Heart left ventricle (tissue), 16 donors: ENCODE results near the gene CRIP1. TPM values are rescaled to one million over a fixed set of nuclear protein-coding genes. Genes with fewer than 3 reads are reported as not detected.

Source experiments
- ATAC-seq, 4 donors: fragments of 200-7000 bp; cut with Tn5 transposase; one replicate each; pipeline ENCODE4 v1.9.1; 2020 to 2022; ENCODE audit warnings: moderate library complexity in 4 of 4, mild to moderate bottlenecking in 3 of 4, moderate number of reproducible peaks in 1 of 4
- DNase-seq, 5 donors: peaks; one replicate each; pipeline ENCODE4 v3.0.0-alpha.2; 2020
- H3K27ac ChIP-seq, 12 donors: fragments of 200-600 bp; sonication (generic) in 4 of 12; one replicate each; pipeline versions ENCODE4 v1.5.0 to v1.8.0; 2016 to 2022; ENCODE audit warnings: mild to moderate bottlenecking in 2 of 12
- H3K27me3 ChIP-seq, 9 donors: fragments of 200-600 bp; sonication (generic) in 2 of 9; one replicate each; pipeline versions ENCODE4 v1.5.1 to v1.8.0; 2016 to 2022; ENCODE audit warnings: mild to moderate bottlenecking in 3 of 9
- H3K36me3 ChIP-seq, 9 donors: fragments of 200-600 bp; sonication (generic) in 2 of 9; one replicate each; pipeline versions ENCODE4 v1.5.0 to v1.8.0; 2018 to 2022; ENCODE audit warnings: mild to moderate bottlenecking in 2 of 9
- H3K4me1 ChIP-seq, 12 donors: fragments of 200-600 bp; sonication (generic) in 4 of 12; one replicate each; pipeline versions ENCODE4 v1.5.0 to v1.8.0; 2016 to 2022; ENCODE audit warnings: mild to moderate bottlenecking in 3 of 12
- H3K4me3 ChIP-seq, 12 donors: fragments of 200-600 bp; sonication (generic) in 4 of 12; one replicate each; pipeline versions ENCODE4 v1.5.0 to v1.8.0; 2017 to 2022; ENCODE audit warnings: mild to moderate bottlenecking in 9 of 12, moderate library complexity in 4 of 12
- H3K9me3 ChIP-seq, 12 donors: fragments of 200-600 bp; sonication (generic) in 4 of 12; one replicate each; pipeline versions ENCODE4 v1.5.0 to v1.8.0; 2016 to 2022; ENCODE audit warnings: mild to moderate bottlenecking in 1 of 12
- POLR2A ChIP-seq, 2 donors: fragments of 450-650 bp; IDR thresholded peaks; one replicate each; pipeline ENCODE4 v1.6.1; 2017; ENCODE audit warnings: antibody characterized with exemption in 2 of 2, mild to moderate bottlenecking in 2 of 2, moderate library complexity in 2 of 2
- WGBS, 4 donors: extraction: QIAGEN DNeasy Blood & Tissue Kit in 2 of 4; methylation state at CpG; one replicate each; pipeline versions ENCODE4 v1.1.5 to v1.1.7; 2013 to 2018; 5-methylcytosine and 5-hydroxymethylcytosine counted together
- intact Hi-C, 10 donors: fragments of 100-400 bp; cut with DNase I; formaldehyde crosslinking; loops; one replicate each; pipeline versions ENCODE4 v1.11.1 to v1.14.2; 2022
- polyA plus RNA-seq, 2 donors: library from polyadenylated mRNA; stranded (reverse); fragments of 200-250 nt; gene quantifications; one replicate each; pipeline ENCODE4 v1.2.3, GENCODE V29; 2013
- total RNA-seq, 9 donors: library from RNA; depleted of rRNA in 2 of 9; stranded (reverse); fragments of >200 nt in 2 of 9; fragmentation: NEBNext Ultra II Directional in 3 of 9; extraction: Animal tissue kit (Norgen Biotek cat#: 25700) in 3 of 9; gene quantifications; one replicate each; pipeline versions ENCODE4 v1.1.0 to v1.2.4, GENCODE V29; 2016 to 2023
- TF ChIP-seq, protein P1 (sequence below), 12 donors: fragments of 200-600 bp; sonication (generic) in 4 of 12; IDR thresholded peaks; one replicate each; pipeline versions ENCODE4 v1.5.0 to v1.8.0; 2018 to 2022; ENCODE audit warnings: antibody characterized with exemption in 12 of 12, mild to moderate bottlenecking in 5 of 12
- donor health status: ischemic (EF 13 %, LVEDD 7.1; RV severe dilation, severe dysfunction).
- donor health status: healthy with polysubstance abuse.
- donor health status: DM: no; HTN: yes; CAD: no.
- donor health status: DM: no; HTN: no; CAD: no.
- donor health status: ischemic (EF 25% LVEDD 6.9; RV normal size, moderate dysfunction).
- donor health status: ischemic (EF 25% LVEDD 5.7; RV mildly dilated, moderate dysfunction).
- donor health status: healthy.
- donor health status: DM: yes; HTN: yes; CAD: no.
- donor health status: ischemic (EF 35%, LVEDD 5.7; RV mildly dilated, moderate dysfunction).
- donor health status: nonischemic (EF 11% LVEDD 7.7; RV severe dilation, severe dysfunction).
- donor health status: DM: yes; HTN: yes; CAD: no.
- donor health status: PGD.
- donor health status: ischemic (EF 29% LVEDD 5.4; RV normal size, mild dysfunction).
- donor health status: nonischemic (EF 23%, LVEDD 6.1; RV moderate dilation, normal function).

The CRIP1 gene
- total and polyA plus RNA-seq, 11 donors: 12.1 to 195 (median 62.3) TPM

DNA sequence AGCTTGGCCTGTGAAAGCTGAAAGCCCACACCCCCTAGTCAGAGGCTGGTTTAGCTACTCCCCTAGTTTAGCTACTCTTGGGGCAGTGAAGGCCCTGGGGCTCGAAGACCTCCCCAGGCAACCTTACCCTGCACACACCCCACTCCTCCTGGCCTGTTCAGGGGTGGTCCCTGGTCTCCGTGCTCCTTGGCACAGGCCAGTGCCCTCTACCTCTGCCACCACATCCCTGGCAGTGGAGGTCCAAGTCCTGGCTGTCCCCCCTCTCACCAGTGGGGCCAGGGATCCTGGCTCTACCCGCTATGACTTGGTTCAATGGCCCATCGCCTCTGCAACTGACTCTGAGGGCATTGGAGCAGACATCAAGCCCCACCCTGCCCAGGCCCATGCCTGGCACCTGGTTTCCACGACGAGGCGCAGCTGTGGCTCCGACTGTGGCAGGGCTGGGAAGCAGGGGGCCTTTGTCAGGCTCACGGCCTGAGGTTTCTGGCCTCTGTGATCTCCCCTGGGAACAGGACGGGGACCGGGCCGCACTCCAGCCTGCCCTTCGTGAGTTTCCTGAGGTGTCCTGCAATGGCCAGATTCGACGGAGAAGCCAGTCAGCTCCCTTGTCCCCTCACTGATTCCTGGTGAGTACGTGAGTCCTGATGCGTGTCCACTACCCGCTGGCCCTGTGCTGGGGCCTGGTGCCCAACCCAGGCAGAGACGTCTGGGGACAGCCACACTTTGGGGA lies 45.4 kb downstream of the CRIP1 start:
- TF ChIP-seq, protein P1, sequence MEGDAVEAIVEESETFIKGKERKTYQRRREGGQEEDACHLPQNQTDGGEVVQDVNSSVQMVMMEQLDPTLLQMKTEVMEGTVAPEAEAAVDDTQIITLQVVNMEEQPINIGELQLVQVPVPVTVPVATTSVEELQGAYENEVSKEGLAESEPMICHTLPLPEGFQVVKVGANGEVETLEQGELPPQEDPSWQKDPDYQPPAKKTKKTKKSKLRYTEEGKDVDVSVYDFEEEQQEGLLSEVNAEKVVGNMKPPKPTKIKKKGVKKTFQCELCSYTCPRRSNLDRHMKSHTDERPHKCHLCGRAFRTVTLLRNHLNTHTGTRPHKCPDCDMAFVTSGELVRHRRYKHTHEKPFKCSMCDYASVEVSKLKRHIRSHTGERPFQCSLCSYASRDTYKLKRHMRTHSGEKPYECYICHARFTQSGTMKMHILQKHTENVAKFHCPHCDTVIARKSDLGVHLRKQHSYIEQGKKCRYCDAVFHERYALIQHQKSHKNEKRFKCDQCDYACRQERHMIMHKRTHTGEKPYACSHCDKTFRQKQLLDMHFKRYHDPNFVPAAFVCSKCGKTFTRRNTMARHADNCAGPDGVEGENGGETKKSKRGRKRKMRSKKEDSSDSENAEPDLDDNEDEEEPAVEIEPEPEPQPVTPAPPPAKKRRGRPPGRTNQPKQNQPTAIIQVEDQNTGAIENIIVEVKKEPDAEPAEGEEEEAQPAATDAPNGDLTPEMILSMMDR (IDR thresholded peaks at IDR 0.05): no peak
- TF ChIP-seq POLR2A (IDR thresholded peaks at IDR 0.05): no peak
- DNase-seq: no peak
- Histone ChIP-seq H3K36me3 (no peaks in the 10 kb centered on the region), H3K4me1 (peaks cover 7 to 32% (median 20%) of the 10 kb centered on the region in 12 donors), H3K27me3 (peaks cover 0 to 24% (median 6%) of the 10 kb centered on the region in 9 donors), H3K9me3 (no peaks in the 10 kb centered on the region), H3K4me3 (no peak overlapping the region), H3K27ac (no peak overlapping the region)
- intact Hi-C loops: loop anchor here in 2 of 10 donors (5.0 to 10.0 kb wide), 2 partner anchors 160 to 347 kb away; partner anchors contain the start of gene NUDT14 (in 1 of the 2)
- no peak for ATAC-seq
- 72 to 85% (median 81%) methylated on average over 15 to 19 of the region's 19 CpGs for WGBS, 4 donors

DNA sequence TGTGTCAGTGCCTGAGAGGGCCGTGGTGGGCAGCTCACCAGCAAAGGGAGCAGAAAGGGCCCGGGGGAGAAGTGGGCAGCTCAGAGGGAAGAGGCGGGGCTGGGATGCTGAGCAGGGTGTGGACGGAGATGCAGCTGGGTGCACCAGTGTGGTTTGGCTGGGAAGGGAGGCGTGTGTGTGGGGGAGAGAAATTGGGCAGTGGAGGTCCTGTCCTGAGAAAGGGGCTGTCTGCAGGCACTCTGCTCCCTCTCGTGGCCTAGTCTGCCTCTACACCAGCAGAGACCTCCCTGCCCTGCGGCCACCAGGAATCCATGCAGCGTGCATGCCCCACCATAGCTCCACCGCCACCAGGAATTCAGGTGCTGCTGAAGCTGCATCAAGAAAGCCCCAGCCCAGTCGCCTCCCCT lies 46.1 kb downstream of the CRIP1 start:
- no peak for DNase-seq
- intact Hi-C loops: loop anchor here in 2 of 10 donors (5.0 to 10.0 kb wide), 2 partner anchors 160 to 348 kb away; partner anchors contain the start of gene NUDT14 (in 1 of the 2)

DNA sequence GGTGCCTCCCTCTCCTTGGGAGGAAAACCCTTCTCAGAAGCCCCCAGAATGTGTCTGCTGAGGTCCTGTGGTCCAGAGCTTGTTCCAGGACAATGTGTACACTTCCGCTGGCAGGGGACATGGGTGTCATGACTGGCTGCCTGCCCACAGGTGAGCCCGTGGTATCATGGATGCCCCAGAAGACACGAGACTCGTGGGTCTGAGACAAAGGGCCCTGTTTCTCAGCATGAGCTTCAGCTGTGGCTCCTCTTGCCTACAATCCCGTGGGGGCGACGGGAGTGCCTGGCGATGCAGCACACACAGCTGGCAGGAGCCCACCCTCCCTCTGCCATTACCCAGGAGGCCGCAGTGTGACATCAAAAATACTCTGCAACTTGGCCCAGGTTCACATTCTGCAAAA lies 46.7 kb downstream of the CRIP1 start:
- H3K27me3 ChIP-seq: peaks cover 0 to 27% (median 14%) of the 10 kb centered on the region in 9 donors
- TF ChIP-seq, protein P1 (IDR thresholded peaks at IDR 0.05): no peak
- TF ChIP-seq POLR2A (IDR thresholded peaks at IDR 0.05): no peak
- H3K4me3 ChIP-seq: no peak overlapping the region
- no peak for DNase-seq
- no peaks in the 10 kb centered on the region for H3K9me3 ChIP-seq
- no peaks in the 10 kb centered on the region for H3K36me3 ChIP-seq
- 83 to 87% (median 86%) methylated on average over 5 to 9 of the region's 9 CpGs for WGBS, 4 donors
- no peak for ATAC-seq
- intact Hi-C loops: loop anchor here in 2 of 10 donors (5.0 to 10.0 kb wide), 2 partner anchors 161 to 349 kb away; partner anchors contain the start of gene NUDT14 (in 1 of the 2)
- H3K4me1 ChIP-seq: peaks cover 0 to 21% (median 12%) of the 10 kb centered on the region in 12 donors
- H3K27ac ChIP-seq: no peak overlapping the region

More for the DNA sequence above, 46.1 kb downstream of the CRIP1 start:
- ATAC-seq: no peak
- 61 to 77% (median 66%) methylated on average over 10 of the region's 10 CpGs for WGBS, 4 donors
- Histone ChIP-seq H3K27ac (no peak overlapping the region), H3K27me3 (peaks cover 0 to 26% (median 10%) of the 10 kb centered on the region in 9 donors), H3K4me1 (peaks cover 3 to 25% (median 14%) of the 10 kb centered on the region in 12 donors), H3K36me3 (no peaks in the 10 kb centered on the region), H3K9me3 (no peaks in the 10 kb centered on the region), H3K4me3 (no peak overlapping the region)
- no peak for TF ChIP-seq POLR2A (IDR thresholded peaks at IDR 0.05)
- TF ChIP-seq, protein P1 (IDR thresholded peaks at IDR 0.05): peak in 6 of 12 donors; percentile 9 to 36 (median 27)

DNA sequence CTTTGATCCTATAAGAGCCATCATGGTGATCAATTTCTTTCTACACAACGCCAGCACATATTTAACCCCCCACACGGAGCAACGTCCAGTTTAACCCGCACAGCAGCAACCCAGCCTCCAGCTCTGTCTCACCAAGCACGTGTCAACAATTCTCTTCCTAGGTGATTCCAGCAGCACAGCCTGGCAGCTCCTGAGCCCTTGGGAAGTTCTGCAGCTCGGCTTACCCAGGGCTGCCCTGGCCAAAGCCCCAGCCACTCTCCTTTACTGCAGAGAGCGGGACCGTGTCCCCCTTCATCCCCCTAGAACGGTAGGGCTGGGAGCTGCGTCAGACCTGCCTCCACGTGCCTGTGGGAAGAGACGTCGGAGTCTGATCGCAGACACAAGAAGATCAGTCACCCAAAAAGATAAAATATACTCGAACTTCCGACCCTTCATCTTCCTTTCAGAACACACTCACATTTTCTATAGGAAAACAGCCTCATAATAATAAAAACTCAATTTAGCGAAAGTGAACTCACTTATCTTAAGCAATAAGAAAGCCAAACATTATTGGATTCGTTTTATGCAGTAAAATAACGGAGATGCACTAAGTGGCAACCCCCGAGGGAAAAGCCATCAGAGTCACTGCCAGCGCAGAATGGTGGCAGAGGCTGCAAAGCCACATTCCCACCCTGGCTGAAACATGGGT lies 47.3 kb downstream of the CRIP1 start:
- no peaks in the 10 kb centered on the region for H3K36me3 ChIP-seq
- H3K4me1 ChIP-seq: peaks cover 0 to 18% (median 9%) of the 10 kb centered on the region in 12 donors
- no peak overlapping the region for H3K4me3 ChIP-seq
- no peak overlapping the region for H3K27ac ChIP-seq
- WGBS, 4 donors: 72 to 83% (median 77%) methylated on average over 21 of the region's 21 CpGs
- DNase-seq (no peak), ATAC-seq (no peak)
- intact Hi-C loops: loop anchor here in 2 of 10 donors (5.0 to 10.0 kb wide), 2 partner anchors 162 to 349 kb away; partner anchors contain the start of gene NUDT14 (in 1 of the 2)
- H3K9me3 ChIP-seq: no peaks in the 10 kb centered on the region
- H3K27me3 ChIP-seq: peaks cover 0 to 26% (median 14%) of the 10 kb centered on the region in 9 donors
- TF ChIP-seq, protein P1 (IDR thresholded peaks at IDR 0.05): no peak
- no peak for TF ChIP-seq POLR2A (IDR thresholded peaks at IDR 0.05)
